GM21723 (cell line): ENCODE measurements around the gene P2RX2.

Experiments
- ATAC-seq: cut with Tn5 transposase; IDR thresholded peaks from one replicate; pipeline ENCODE4 v1.9.1; 2021; ENCODE audit warnings: mild to moderate bottlenecking, moderate library complexity; ENCODE audit not compliant: unreplicated experiment

Gene P2RX2

DNA sequence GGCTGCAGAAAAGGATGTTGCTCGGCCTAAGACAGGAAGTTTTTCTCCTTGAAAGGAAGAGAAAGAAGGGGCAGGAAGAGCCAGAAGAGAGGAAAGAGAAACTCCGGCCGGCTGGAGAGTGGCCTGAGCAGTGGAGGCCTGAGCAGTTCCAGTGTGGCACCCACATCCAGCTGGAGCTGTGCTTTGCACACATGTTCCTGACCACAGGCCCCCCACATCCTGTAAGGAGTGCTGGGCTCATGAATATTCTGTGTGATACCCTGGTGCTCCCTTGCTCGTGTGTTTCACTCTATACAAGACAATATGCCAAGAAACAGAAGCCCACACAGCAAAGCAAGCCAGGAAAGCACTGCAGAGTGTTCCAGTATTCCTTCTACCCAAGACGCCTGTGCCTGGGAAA, 41.5 kb downstream of the P2RX2 start:
- ATAC-seq, result no peak

DNA sequence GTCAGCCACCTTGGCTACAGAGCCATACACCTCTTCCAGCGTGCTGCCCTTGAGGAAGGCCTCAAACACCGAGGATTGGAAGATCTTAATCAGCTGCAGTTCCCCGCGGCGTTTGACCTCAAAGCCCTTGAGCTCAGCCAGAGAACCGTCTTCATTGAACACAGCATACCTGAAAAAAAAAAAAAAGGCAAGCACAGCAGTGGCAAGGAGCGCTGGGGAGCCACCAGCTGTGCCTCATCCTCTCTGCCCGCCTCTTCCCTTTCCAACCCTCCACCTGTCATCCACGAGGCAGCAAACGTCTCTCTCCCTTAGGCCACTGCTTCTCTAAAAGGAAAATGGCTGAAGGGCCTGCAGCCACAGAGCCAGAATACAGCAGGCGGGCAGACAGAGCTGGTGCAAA, 42.4 kb downstream of the P2RX2 start:
- ATAC-seq, result no peak

DNA sequence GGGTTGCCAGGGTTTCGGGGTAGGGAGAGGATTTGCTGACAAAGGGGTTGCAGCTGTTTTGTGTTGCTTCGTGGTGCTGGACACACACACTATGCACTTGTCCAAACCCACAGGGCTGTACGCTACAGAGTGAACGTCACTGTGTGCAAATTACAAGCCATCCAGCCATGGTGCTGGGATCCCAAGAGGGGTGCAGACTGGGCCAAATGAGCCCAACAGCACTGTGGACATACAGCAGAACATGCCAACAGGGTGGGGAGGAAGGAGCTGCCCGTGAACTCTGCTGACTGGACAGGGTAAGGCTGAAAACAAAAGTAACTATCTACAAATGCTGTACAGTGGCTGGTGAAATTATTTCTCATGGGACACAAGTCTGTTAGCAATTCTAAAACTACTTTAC, 43.4 kb downstream of the P2RX2 start:
- ATAC-seq, result no peak

DNA sequence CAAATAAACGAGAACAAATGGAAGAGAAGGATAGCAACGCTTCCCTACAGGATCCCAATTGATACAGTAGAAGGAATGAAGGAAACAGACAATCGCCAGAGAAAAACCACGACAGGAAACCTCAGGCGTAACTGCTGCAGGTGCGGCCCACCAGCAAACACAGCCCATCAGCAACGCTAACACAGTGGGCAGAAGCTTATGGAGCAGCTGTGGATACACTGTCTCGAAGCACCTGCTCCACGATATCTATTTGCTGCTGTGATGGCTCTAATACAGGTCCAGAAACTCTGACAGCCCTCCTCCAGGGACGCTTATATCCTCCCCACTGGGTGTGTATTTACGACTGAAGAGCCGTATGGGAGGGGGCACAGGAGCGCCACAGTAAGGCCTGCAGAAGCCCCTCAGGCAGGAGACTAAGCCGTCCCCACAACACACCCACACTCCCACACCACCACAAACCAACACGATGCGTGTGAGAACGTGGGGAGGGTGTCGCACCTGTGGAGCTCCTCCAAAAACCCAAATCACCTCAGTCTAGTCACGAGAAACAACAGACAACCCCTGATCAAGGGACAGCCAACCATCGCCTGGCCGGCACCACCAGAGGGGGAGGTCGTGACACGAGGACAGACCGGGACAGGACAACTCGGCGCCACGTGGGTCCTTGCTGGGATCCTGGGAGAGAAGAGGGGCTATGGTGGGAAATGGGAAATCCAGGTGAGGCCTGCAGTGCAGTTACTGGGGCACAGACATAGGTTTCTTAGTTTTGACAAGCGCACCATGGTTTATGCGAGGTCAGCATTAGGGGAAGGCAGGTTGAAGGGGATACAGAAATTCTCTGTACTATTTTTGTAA, 44.6 kb downstream of the P2RX2 start:
- no peak for ATAC-seq

DNA sequence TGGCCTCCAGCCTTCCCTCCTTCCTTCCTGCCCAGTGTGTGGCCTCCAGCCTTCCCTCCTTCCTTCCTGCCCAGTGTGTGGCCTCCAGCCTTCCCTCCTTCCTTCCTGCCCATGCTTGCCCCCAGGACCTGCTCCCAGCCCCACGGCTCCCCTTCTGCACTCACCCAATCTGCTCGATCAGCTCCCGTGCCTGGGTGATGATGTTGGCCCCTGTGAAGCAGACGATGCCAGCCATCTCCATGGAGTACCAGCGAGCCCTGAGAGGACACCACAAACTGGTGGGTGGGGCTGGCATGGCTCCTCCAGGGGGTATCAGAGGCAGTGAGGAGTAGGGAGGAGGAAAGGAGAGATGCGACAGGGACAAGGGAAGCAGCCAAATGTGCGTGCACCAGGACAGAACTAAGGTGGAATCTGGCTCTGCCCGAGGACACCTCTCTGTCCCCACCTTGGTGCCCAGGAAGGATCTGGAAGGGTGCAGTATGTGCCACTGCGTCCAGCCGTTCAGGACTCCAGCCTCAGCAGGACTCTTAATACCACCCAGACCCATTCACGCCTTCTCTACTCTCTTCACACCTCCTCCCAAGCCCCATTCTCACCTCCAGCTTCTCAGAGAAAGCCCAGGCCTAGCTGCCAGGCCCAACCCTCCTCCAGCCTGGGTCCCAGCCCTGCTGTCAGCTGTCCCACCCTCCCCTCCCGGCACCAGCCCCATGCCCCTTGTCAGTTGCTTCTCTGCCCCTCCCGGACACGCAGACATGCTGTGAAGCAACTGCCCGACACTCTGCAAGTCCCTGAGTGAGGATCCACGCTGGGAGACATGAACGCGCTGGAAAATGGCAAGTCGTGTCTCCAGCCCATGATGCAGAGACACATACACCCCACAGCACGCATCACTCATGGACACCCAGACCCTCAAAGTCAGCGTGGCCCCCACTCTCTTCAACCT, 45.9 kb downstream of the P2RX2 start:
- no peak for ATAC-seq

DNA sequence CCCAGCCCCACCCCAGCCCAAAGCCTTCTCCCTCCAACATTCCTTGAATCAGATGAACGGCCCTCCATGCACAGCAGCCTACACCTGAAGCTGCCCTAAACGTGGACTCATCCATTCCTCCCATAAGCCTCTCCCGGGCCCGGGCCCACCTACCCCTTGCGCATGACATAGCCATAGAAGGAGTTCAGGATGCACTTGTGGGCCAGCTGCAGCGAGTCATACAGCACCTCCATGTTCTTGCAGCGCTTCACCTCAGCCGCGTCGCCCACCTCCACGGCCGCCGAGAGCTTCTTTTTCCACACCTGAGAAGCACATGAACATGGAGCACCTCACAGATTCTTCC, 46.5 kb downstream of the P2RX2 start:
- no peak for ATAC-seq

DNA sequence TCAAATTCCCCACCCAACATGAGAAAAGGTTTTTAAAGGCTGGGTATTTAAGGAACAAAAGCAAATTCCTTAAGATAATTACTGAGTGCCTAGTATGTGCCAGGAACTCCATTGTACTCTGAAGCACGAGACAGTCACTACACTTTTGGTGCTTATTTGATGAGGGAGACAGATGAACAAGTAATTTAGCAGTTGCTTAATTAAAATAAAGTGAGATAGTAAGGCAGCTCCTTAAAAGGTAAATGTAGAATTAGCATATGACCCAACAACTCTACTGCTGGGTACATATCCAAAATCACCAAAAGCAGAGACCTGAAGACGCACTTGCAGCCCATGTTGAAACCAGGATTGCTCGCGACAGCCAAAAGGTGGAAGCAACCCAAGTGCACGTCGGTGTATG, 47.2 kb downstream of the P2RX2 start:
- ATAC-seq, result no peak

DNA sequence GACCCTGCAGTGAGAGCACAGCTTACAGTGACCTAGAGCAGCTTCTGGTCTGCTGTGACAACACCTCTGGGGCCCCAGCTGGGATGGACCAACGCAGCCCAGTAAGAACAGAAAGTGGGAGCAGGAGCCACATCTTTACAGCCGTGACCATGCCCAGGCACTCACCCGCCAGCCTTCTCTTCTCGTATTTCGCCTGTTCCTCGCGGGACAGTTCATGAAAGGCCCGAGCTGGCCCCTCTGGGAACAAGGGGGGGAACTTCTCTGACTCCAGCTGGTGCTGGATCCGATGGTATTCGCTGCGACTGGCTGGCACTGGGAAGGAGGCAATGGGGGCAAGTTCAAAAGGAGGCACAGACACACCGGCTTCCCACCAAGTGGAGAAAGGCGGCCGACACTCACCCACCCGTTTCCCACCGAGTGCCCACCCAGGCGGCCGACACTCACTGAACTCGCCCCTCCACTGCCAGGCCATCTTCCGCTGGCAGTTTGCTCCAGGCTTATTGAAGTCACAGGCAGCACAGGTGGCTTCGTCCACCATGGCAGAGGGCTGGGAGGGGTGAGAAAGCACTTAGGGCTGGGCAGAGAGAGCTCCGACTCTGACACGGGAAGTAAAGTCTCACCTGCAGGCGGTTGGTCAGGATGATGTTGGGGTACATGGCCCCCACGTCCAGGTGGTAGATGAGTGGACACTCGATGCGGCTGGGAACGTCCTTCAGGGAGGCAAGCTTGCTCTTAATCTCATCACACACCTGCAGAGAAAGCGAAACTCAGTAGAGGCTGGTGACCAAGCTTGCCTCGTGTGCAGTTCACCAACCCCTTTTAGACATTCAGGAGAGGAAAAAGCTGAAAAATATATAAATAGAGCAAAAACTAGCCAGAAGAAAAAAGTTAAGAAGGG, 49.9 kb downstream of the P2RX2 start:
- no peak for ATAC-seq

DNA sequence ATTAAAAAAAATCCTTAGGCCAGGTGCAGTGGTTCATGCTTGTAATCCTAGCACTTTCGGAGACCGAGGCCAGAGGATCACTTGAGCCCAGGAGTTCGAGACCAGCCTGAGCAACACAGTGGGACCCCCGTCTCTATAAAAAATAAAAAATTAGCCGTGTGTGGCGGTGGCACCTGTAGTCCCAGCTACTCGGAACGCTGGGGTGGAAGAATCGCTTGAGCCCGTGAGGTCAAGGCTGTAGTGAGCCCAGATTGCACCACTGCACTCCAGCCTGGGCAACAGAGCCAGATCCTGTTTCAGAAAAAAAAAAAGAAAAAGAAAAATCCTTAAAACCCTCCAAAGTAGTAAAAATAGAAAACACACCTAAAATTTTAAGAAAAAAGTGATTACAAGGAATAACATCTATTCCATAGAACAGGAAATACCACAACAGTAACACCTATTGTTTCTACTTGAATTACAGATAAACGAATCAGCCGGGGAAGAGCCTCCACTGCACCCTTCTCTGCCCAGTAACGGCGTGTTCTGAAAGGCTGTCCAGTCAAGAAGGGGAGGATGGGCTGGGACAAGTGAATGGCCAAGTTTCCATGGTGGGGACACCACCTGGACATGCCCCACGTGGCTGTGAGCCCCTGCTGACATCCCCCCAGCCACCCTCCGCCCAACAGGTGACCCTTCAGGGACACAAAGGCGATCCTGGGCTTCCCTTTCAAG, 50.7 kb downstream of the P2RX2 start:
- ATAC-seq, result no peak
